HCT116 (cell line): Measurements from ENCODE around the gene CDK1. TPM values are rescaled to one million over a fixed set of nuclear protein-coding genes. Genes with fewer than 3 reads are reported as not detected.

Experiments
- ATAC-seq: fragments of 200-7000 bp; cut with Tn5 transposase; 2 replicates; pipeline ENCODE4 v1.9.1; 2020; ENCODE audit warnings: mild to moderate bottlenecking, moderate library complexity
- BruUV-seq: library from RNA; stranded (reverse); fragments of 400-500 nt; replicated peaks from 2 replicates; lab custom pipeline; 2021; lab: Mats Ljungman, UMichigan
- CTCF ChIA-PET: fragments of 300-600 bp; sonication (Branson Sonifier 250); formaldehyde crosslinking; loops from one replicate; lab custom pipeline; 2021; ENCODE audit warnings: antibody characterized with exemption; lab: Charles Lee
- POLR2A ChIA-PET: fragments of 300-600, 350-600 bp; sonication (Branson Sonifier 250); formaldehyde crosslinking; loops from one replicate; lab custom pipeline; 2021; ENCODE audit warnings: antibody characterized with exemption; lab: Charles Lee
- RAD21 ChIA-PET, 2 experiments: fragments of 300-600 bp; sonication (Branson Sonifier 250); formaldehyde crosslinking; loops; one replicate each; lab custom pipeline; 2023; ENCODE audit warnings: low total read pairs in 2 of 2; ENCODE audit not compliant: uncharacterized antibody in 2 of 2, unreplicated experiment in 2 of 2, low non-redundant PET in 1 of 2; lab: Charles Lee
- DNase-seq: peaks from one replicate; pipeline ENCODE4 v3.0.0-alpha.2; 2010; ENCODE audit warnings: low read depth, low spot score
- H2AFZ ChIP-seq: fragments of 200-600 bp; shearing (Covaris generic), sonication (generic); 2 replicates; pipeline ENCODE4 v1.6.1; 2017; ENCODE audit warnings: low read depth, mixed run types, mixed read lengths, antibody characterized with exemption, low read length; ENCODE audit not compliant: poor library complexity, severe bottlenecking
- H3K27ac ChIP-seq: 2 replicates; pipeline ENCODE4 v1.5.1; 2012; ENCODE audit warnings: low read depth, low read length
- H3K27me3 ChIP-seq: fragments of 200-600 bp; sonication (generic); 2 replicates; pipeline ENCODE4 v1.6.1; 2016; ENCODE audit warnings: mixed run types, low read length, mixed read lengths; ENCODE audit not compliant: insufficient read depth
- H3K36me3 ChIP-seq, 2 experiments: fragments of 200-500 bp in 1 of 2; fragments of 200-600 bp in 1 of 2; sonication (Bioruptor generic) in 1 of 2; sonication (generic) in 1 of 2; 2 replicates each; pipeline versions ENCODE4 v1.5.1 to v1.6.1; 2014 to 2016; ENCODE audit warnings: low read length in 2 of 2, inconsistent platforms in 1 of 2, mixed read lengths in 1 of 2, mixed run types in 1 of 2; ENCODE audit not compliant: insufficient read depth in 2 of 2, control insufficient read depth in 1 of 2
- H3K4me1 ChIP-seq, 2 experiments: fragments of 200-600 bp in 1 of 2; sonication (generic) in 1 of 2; 2 replicates each; pipeline versions ENCODE4 v1.5.1 to v1.6.1; 2012 to 2017; ENCODE audit warnings: low read length in 2 of 2, inconsistent platforms in 1 of 2, mild to moderate bottlenecking in 1 of 2, mixed read lengths in 1 of 2, mixed run types in 1 of 2, moderate library complexity in 1 of 2; ENCODE audit not compliant: insufficient read depth in 2 of 2, control insufficient read depth in 1 of 2
- H3K4me2 ChIP-seq: fragments of 200-600 bp; sonication (generic); 2 replicates; pipeline ENCODE4 v1.6.1; 2017; ENCODE audit warnings: mixed run types, low read length, mixed read lengths
- H3K4me3 ChIP-seq, 2 experiments: fragments of 200-600 bp in 1 of 2; sonication (generic) in 1 of 2; replicated peaks in 1 of 2; 2 replicates each; pipeline ENCODE4 v1.5.1; 2011 to 2016; ENCODE audit warnings: low read length in 2 of 2, control low read depth in 1 of 2, low read depth in 1 of 2, mild to moderate bottlenecking in 1 of 2, mixed read lengths in 1 of 2, mixed run types in 1 of 2
- H3K79me2 ChIP-seq: fragments of 200-600 bp; sonication (generic); 2 replicates; pipeline ENCODE4 v1.6.1; 2017; ENCODE audit warnings: mild to moderate bottlenecking, mixed run types, low read length, moderate library complexity, mixed read lengths; ENCODE audit not compliant: insufficient read depth
- H3K9ac ChIP-seq: fragments of 200-600 bp; sonication (generic); 2 replicates; pipeline ENCODE4 v1.6.1; 2016; ENCODE audit warnings: low read length, mixed read lengths
- H3K9me2 ChIP-seq: fragments of 200-600 bp; sonication (generic), shearing (Covaris generic); 2 replicates; pipeline ENCODE4 v1.6.1; 2017; ENCODE audit warnings: mixed run types, mild to moderate bottlenecking, moderate library complexity; ENCODE audit not compliant: insufficient read depth
- H3K9me3 ChIP-seq, 2 experiments: fragments of 200-500 bp in 1 of 2; fragments of 200-600 bp in 1 of 2; sonication (Bioruptor generic) in 1 of 2; sonication (generic) in 1 of 2; 2 replicates each; pipeline ENCODE4 v1.6.1; 2014 to 2017; ENCODE audit warnings: low read length in 2 of 2, mixed read lengths in 2 of 2, inconsistent platforms in 1 of 2, low read depth in 1 of 2, mild to moderate bottlenecking in 1 of 2, mixed run types in 1 of 2, moderate library complexity in 1 of 2; ENCODE audit not compliant: control insufficient read depth in 1 of 2, insufficient read depth in 1 of 2
- H4K20me1 ChIP-seq: fragments of 200-600 bp; sonication (generic), shearing (Covaris generic); 2 replicates; pipeline ENCODE4 v1.6.1; 2017; ENCODE audit warnings: mixed run types, mild to moderate bottlenecking, moderate library complexity; ENCODE audit not compliant: insufficient read depth
- CTCF ChIP-seq, 3 experiments: fragments of 200-600 bp in 1 of 3; sonication (generic) in 1 of 3; IDR thresholded peaks in 2 of 3; conservative IDR thresholded peaks in 1 of 3; 2 replicates each; pipeline ENCODE4 v1.5.1; 2012 to 2017; ENCODE audit warnings: low read depth in 2 of 3, low read length in 2 of 3, antibody characterized with exemption in 1 of 3, borderline replicate concordance in 1 of 3, control low read depth in 1 of 3, mild to moderate bottlenecking in 1 of 3, mixed read lengths in 1 of 3, mixed run types in 1 of 3, moderate library complexity in 1 of 3; ENCODE audit not compliant: insufficient read depth in 1 of 3
- FOSL1 ChIP-seq: IDR thresholded peaks from 2 replicates; pipeline ENCODE4 v1.6.1; 2012; ENCODE audit warnings: low read depth
- SP1 ChIP-seq: IDR thresholded peaks from 2 replicates; pipeline ENCODE4 v1.6.1; 2012; ENCODE audit warnings: low read depth
- TCF7L2 ChIP-seq: IDR thresholded peaks from 2 replicates; pipeline ENCODE4 v1.7.0; 2011; ENCODE audit warnings: borderline replicate concordance, inconsistent platforms; ENCODE audit not compliant: insufficient read depth, insufficient read length; ENCODE audit errors: extremely low read depth
- intact Hi-C: fragments of 100-400 bp; cut with micrococcal nuclease; formaldehyde crosslinking; loops from 2 replicates; pipeline ENCODE4 v1.10.0; 2022
- total RNA-seq: library from RNA; stranded (reverse); gene quantifications from one replicate; pipeline ENCODE4 v1.2.1, GENCODE V29; 2021; ENCODE audit not compliant: unreplicated experiment

Gene CDK1
- total RNA-seq, 1 experiment from 2014 or later = 104 TPM

GRCh38 chr10:60747817-60748469 is 30.3 kb upstream of the CDK1 start:
- H3K36me3 ChIP-seq = no peaks in the 10 kb centered on the region
- H2AFZ ChIP-seq = no peak overlapping the region
- no peak overlapping the region for H3K27ac ChIP-seq
- ATAC-seq = no peak
- no peak overlapping the region for H3K4me3 ChIP-seq
- H3K9me3 ChIP-seq = no peaks in the 10 kb centered on the region
- no TSS peak for BruUV-seq
- POLR2A ChIA-PET = no interaction called here
- intact Hi-C loops = no loop called here
- TF ChIP-seq SP1 = no peak
- TF ChIP-seq, all 23 proteins: peak for 0
- Histone ChIP-seq H3K4me2 (no peak overlapping the region), H4K20me1 (no peaks in the 10 kb centered on the region), H3K9me2 (peaks cover 3% of the 10 kb centered on the region; the same call in 1 of the 2 replicates), H3K4me1 (no peaks in the 10 kb centered on the region), H3K79me2 (no peaks in the 10 kb centered on the region), H3K9ac (no peak overlapping the region), H3K27me3 (no peaks in the 10 kb centered on the region)
- CTCF ChIA-PET = no interaction called here
- no peak for DNase-seq
- RAD21 ChIA-PET = no interaction called here

- Histone ChIP-seq H3K4me3 (no peak overlapping the region), H3K9me3 (no peaks in the 10 kb centered on the region), H3K9me2 (peaks cover 3% of the 10 kb centered on the region; the same call in 1 of the 2 replicates), H3K9ac (no peak overlapping the region), H2AFZ (no peak overlapping the region), H3K79me2 (no peaks in the 10 kb centered on the region), H3K36me3 (no peaks in the 10 kb centered on the region), H3K27me3 (no peaks in the 10 kb centered on the region), H3K4me2 (no peak overlapping the region), H3K4me1 (peaks cover 0 to 5% of the 10 kb centered on the region in 2 experiments; a peak in 1 of 4 replicates), H3K27ac (no peak overlapping the region), H4K20me1 (no peaks in the 10 kb centered on the region)
- POLR2A ChIA-PET = no interaction called here
- CTCF ChIA-PET = no interaction called here
- ATAC-seq (no peak), DNase-seq (no peak)
- no peak for TF ChIP-seq CTCF (IDR thresholded peaks at IDR 0.05 in 2 of 3, conservative IDR thresholded peaks at IDR 0.05 in 1 of 3; ENCODE audit: borderline replicate concordance in 1 of 3, insufficient read depth in 1 of 3, low read depth in 2 of 3, low read length in 2 of 3)
- no peak for TF ChIP-seq TCF7L2
- TF ChIP-seq FOSL1 = no peak
- BruUV-seq = no TSS peak
- RAD21 ChIA-PET = no interaction called here
- intact Hi-C loops = no loop called here
These were observed 25.1 kb upstream of the CDK1 start for GRCh38 chr10:60753152-60753551.
